Measurements from ENCODE around the gene BBS12.

- no peak for TF ChIP-seq CTCF (conservative IDR thresholded peaks at IDR 0.05; ENCODE audit: low read length)
- no peak for TF ChIP-seq EZH2phosphoT487 (IDR thresholded peaks at IDR 0.05; ENCODE audit: borderline replicate concordance)
Observed at GRCh38 chr4:122762966-122763716, 30.6 kb downstream of the BBS12 start.
